HG02610 (cell line): ENCODE measurements around the gene RPN2.
"Not testable (repeated sequence)": the region's sequence is repeated elsewhere in the genome, so short reads cannot be mapped to it uniquely, and the experiment has no call there.

Experiments used
- ATAC-seq: cut with Tn5 transposase; IDR thresholded peaks from one replicate; pipeline ENCODE4 v1.9.1; 2021; ENCODE audit warnings: mild to moderate bottlenecking, moderate library complexity; ENCODE audit not compliant: unreplicated experiment

RPN2 gene

GRCh38 chr20:37178839-37179682, at the start of gene RPN2, which contains the start of gene MROH8:
Gene RPN2 (plus strand): TSS chr20:37179330. CDS start chr20:37179357, 27 bp downstream.
Gene MROH8 (minus strand): TSS chr20:37179548.
- ATAC-seq = peak; percentile 92

DNA sequence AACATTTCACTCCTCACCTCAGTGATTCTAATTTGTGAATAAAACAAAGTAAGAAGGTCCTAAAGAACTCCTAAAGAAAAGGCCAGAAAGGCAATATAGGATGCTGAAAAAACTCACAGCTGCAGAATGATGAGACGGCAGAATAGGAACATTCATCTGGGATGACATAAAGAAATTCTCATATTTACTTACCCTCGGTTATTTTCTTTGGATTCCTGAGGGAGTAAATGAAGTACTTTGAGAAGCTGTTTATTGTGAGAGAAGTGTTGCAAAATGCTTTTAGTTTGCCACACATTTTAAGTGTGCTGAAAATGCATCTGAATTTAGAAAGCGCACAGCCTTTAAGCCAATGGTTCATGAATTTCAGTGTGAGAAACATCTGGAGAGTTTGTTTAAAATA, 47.6 kb upstream of the RPN2 start:
- ATAC-seq = no peak

DNA sequence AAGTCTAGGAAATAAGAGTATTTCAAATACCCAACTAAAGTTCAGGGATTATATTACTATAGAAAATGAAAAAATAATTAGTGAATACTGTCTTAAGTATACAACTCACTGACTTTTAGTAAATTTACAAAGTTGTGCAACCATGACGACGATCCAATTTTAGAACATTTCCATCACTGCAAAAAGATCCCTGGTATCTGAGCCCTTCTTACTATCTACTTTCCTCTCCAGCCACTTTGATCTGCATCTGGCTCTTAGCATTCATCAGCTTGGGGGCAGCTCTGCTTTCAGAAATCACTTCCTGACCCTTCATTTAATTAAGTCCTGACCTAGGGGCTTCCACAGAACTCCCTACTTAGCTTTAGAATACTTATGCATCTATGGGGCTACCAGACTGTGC, 45.2 kb upstream of the RPN2 start:
- ATAC-seq = no peak

DNA sequence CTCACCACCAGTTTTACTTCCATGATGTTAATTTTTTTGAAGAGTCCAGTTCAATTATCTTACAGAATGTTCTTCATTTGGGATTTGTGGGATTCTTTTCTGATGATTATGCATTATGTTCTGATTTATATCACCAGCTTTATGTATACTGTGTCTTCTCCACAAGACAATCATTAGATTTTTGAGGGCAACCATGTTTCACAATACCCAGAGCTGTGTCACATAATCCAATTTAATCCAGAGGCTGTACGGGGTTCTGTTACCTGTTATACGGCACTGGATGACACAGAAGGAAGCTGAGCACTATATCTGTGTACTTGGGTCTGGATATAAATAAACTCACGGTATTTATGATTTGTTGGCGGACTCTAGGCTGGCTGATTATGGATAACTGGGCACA, 41.6 kb upstream of the RPN2 start:
- no peak for ATAC-seq

DNA sequence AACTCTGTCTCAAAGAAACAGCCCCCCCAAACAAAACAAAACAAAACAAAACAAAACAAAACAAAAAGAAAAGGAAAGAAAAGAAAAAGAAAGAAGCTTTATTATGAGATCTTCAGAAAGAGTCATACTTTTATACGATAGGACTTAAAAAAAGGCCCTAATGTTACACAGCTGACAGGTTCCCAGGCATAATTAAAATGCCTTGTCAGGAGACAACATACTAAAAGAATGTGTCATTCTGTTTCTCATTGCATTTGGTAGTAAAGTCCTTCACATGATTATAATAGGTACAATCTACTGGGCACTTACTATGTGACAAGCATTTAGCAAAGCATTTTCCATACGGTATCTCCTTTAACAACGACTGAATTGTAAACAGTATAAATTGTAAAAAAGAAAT, 36.4 kb upstream of the RPN2 start:
- no peak for ATAC-seq

- ATAC-seq = no peak
Observed at GRCh38 chr20:37144856-37145404, 34.2 kb upstream of the RPN2 start.

DNA sequence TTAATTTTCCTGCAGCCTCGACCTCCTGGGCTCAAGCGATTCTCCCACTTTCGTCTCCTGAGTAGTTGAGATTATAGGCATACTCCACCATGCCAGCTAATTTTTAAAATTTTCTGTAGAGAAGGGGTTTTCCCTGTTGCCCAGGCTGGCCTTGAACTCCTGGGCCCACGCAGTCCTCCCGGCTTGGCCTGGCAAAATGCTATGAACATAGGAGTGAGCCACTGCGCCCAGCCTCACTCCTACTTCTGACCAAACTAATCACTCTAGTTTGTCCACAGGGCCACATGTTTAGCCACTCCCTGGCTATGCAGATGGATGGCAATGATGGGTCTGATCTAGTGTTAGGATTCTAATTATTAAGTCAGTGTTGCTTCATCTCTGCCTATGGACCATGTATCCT, 31.9 kb upstream of the RPN2 start:
- no peak for ATAC-seq

DNA sequence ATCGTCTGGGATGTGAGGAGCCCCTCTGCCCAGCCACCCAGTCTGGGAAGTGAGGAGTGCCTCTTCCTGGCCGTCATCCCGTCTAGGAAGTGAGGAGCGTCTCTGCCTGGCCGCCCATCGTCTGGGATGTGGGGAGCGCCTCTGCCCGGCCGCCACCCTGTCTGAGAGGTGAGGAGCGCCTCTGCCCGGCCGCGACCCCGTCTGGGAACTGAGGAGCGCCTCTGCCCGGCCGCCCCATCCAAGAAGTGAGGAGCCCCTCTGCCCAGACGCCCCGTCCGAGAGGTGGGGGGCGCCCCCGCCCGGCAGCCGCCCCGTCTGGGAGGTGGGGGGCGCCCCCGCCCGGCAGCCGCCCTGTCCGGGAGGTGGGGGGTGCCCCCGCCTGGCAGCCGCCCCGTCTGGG, 28.3 kb upstream of the RPN2 start:
- not testable (repeated sequence) for ATAC-seq

DNA sequence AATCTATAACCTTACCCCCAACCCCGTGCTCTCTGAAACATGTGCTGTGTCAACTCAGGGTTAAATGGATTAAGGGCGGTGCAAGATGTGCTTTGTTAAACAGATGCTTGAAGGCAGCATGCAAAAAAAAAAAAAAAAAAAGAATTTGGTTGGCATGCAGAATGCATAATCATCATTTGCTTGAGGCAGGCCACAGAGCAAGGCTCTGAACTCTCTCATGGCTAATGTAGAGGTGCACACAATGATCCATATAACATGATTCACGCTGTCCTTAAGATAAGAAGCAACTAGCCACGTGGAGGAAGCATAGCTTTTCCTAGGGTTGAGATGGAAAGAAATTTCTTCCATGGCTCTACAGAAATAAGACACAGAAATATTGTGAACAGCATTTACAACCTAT, 27.6 kb upstream of the RPN2 start:
- no peak for ATAC-seq

DNA sequence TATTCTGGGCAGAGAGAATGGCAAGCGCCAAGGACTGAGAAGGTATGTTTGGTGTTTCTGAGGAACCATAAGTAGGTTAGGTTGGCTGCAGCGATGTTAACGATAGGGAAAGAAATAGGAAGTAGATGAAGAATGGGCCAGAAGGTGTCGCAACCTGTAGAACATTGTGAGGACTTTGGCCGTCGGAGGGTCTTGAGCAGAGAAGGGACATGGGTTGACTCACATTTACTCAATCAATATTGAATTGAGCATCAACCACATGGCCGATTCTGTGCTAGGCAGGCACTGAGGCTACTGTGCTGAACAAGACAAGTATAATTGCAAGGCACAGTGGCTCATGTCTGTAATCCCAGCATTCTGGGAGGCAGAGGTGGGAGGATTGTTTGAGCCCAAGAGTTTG, 26.8 kb upstream of the RPN2 start:
- no peak for ATAC-seq

GRCh38 chr20:37154684-37155298, 24.3 kb upstream of the RPN2 start:
- ATAC-seq = no peak

DNA sequence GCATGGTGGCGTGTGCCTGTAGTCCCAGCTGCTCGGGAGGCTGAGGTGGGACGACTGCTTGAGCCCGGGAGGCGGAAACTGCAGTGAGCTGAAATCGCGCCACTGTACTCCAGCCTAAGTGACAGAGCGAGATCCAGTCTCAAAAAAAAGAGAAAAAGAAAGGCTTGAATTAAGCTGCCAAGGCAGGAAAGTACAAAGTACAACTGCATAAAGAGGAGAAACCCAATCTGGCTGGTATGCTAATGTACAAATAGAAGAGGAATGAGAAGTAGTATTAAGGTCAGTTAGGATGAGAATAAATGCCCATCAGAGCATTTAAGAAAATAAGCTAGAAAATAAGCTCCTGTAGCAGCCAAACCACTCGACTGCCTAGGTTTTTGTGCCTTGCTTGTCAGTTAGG, 23.1 kb upstream of the RPN2 start:
- no peak for ATAC-seq

- no peak for ATAC-seq
Observed at GRCh38 chr20:37158248-37158647, 20.9 kb upstream of the RPN2 start.

DNA sequence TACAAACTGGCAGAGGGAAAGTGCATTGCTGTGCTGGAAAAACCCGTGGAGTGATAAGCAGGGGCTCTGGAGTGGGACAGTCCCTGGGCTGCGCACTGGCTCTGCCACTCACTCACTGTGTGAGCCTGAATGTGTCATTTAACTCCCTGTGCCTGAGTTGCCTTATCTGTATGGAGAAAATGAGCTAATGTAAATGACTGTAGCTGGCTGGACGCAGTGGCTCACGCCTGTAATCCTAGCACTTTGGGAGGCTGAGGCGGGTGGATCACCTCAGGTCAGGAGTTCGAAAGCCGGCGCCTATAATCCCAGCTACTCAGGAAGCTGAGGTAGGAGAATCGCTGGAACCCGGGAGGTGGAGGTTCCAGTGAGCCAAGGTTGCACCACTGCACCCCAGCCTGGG, 18.4 kb upstream of the RPN2 start:
- no peak for ATAC-seq

- no peak for ATAC-seq
Observed at GRCh38 chr20:37161830-37162549, 17.1 kb upstream of the RPN2 start.

- no peak for ATAC-seq
Observed at GRCh38 chr20:37162646-37163045, 16.5 kb upstream of the RPN2 start.

DNA sequence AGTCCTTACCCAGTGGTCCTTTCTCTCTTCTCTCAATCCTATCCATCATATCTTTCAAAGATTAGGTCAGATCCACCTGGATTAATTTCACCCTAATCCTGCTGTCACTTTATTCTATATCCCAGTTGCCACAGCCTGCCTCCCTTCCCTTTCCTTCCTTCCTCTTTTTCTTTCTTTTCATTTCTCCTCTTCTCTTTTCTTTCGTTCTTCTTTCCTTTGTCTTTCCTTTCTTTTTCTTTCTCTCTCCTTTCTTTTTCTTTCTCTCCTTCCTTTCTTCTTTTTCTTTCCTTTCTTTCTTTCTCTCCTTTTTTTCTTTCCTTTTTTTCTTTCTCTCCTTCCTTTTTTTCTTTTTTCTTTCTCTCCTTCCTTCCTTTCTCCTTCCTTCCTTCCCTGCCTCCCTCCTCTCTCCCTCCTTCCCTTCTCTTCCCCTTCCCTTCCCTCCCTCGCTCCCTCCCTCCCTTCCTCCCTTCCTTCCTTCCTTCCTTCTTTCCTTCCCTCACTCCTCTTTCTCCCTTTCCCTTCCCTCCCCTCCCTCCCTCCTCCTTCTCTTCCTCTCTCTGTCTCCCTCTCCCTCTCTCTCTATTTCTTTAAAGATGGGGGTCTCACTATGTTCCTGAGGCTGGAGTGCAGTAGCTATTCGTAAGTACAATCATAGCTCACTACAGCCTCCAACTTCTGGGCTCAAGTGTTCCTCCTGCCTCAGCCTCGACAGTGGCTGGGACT, 15.1 kb upstream of the RPN2 start:
- no peak for ATAC-seq

DNA sequence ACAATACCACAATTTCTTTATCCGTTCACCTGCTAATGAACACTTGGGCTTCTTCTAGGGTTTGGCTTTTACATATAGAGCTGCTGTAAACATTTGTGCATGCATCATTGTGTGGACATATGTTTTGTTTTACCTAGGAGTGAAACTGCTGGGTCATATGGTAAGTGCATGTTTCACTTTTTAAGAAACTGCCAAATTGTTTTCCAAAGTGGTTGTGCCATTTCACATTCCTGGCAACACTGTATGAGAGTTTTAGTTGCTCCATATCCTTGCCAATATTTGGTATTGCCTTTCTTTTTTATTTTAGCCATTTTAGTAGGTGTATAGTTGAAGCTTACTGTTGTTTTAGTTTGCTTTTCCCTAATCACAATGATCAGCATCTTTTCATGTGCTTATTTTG, 14.1 kb upstream of the RPN2 start:
- no peak for ATAC-seq

DNA sequence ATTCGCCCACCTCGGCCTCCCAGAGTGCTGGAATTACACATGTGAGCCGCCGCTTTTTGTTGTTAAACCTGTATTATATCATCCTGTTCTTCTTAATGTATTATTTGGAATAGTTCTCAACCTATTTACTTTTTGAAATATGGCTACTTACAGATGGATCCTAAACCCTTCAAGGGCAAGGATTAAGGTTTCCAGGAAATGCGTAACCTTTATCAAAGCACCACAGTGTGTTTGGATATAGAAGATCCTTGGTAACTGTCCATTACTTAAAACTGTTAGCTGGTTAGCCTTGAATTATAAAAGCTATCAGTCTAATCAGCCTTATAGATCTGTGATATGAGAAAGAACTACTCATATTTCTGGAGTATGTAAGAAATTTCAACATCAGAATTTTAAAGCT, 12.3 kb upstream of the RPN2 start:
- ATAC-seq = no peak

GRCh38 chr20:37172836-37173235, 6.3 kb upstream of the RPN2 start:
- no peak for ATAC-seq
